ENCODE results near the gene PCDHA5. TPM values are rescaled to one million over a fixed set of nuclear protein-coding genes. Genes with fewer than 3 reads are reported as not detected.

PCDHA5 gene
- total RNA-seq, 3 donors from 2014 or later: 0.10 to 0.35 (median 0.26) TPM

DNA sequence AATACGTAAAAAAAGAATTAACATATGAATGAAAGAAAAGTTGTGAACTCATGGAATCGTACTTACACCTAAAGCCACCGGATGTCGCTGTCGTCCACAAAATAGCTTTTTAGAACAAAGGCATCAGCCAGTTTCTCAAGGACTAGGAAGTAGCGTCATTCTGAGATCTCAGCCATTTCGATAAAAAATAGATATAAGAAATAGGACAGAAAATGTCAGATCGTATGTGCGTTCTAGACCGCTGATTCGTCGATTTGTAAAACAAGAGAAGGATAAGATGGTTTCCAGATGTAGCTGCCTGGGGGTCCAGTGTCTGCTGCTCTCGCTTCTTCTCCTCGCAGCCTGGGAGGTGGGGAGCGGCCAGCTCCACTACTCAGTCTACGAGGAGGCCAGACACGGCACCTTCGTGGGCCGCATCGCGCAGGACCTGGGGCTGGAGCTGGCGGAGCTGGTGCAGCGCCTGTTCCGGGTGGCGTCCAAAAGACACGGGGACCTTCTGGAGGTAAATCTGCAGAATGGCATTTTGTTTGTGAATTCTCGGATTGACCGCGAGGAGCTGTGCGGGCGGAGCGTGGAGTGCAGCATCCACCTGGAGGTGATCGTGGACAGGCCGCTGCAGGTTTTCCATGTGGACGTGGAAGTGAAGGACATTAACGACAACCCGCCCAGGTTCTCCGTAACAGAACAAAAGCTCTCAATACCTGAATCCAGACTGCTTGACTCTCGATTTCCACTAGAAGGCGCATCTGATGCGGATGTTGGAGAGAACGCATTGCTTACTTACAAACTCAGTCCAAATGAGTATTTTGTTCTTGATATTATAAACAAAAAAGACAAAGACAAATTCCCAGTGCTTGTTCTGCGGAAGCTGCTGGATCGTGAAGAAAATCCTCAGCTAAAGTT, 34.6 kb downstream of the PCDHA5 start, which contains the start of gene PCDHA10:
PCDHA10 (plus strand) TSS at position 126 of the 903 bp plus-strand sequence; CDS start at position 278, 152 bp downstream.
- no peak for ATAC-seq

GRCh38 chr5:140857177-140857986, 36.0 kb downstream of the PCDHA5 start:
- no peak for TF ChIP-seq CTCF (IDR thresholded peaks at IDR 0.05)
- Histone ChIP-seq H3K36me3 (ENCODE audit: low read depth) (no peaks in the 10 kb centered on the region), H3K9me3 (peaks cover 41% of the 10 kb centered on the region), H3K4me3 (no peak overlapping the region), H3K4me1 (ENCODE audit: low read depth) (no peaks in the 10 kb centered on the region)
- ATAC-seq: no peak
- no peak for DNase-seq
- intact Hi-C loops (cut with DNase I, micrococcal nuclease): no loop called here

More for the DNA sequence above, 34.6 kb downstream of the PCDHA5 start, which contains the start of gene PCDHA10:
- peak in 1 of 3 donors; percentile 28 for DNase-seq
- intact Hi-C loops (cut with DNase I, micrococcal nuclease): no loop called here
- no peak for TF ChIP-seq CTCF (IDR thresholded peaks at IDR 0.05)
- Histone ChIP-seq H3K4me1 (ENCODE audit: low read depth) (no peaks in the 10 kb centered on the region), H3K36me3 (ENCODE audit: low read depth) (no peaks in the 10 kb centered on the region), H3K4me3 (no peak within 1 kb of the TSS), H3K9me3 (peaks cover 29% of the 10 kb centered on the region)

- DNase-seq (no peak), ATAC-seq (no peak)
- intact Hi-C loops (cut with DNase I, micrococcal nuclease): no loop called here
- Histone ChIP-seq H3K36me3 (ENCODE audit: low read depth) (no peaks in the 10 kb centered on the region), H3K9me3 (peaks cover 45% of the 10 kb centered on the region), H3K4me3 (no peak overlapping the region), H3K4me1 (ENCODE audit: low read depth) (no peaks in the 10 kb centered on the region)
- no peak for TF ChIP-seq CTCF (IDR thresholded peaks at IDR 0.05)
Observed at GRCh38 chr5:140857987-140858240, 36.5 kb downstream of the PCDHA5 start.

- DNase-seq (no peak), ATAC-seq (no peak)
- intact Hi-C loops (cut with DNase I, micrococcal nuclease): no loop called here
- H3K4me3 ChIP-seq: no peak overlapping the region
- TF ChIP-seq CTCF (IDR thresholded peaks at IDR 0.05): no peak
- no peaks in the 10 kb centered on the region for H3K4me1 ChIP-seq (ENCODE audit: low read depth)
- peaks cover 38% of the 10 kb centered on the region for H3K9me3 ChIP-seq
- H3K36me3 ChIP-seq (ENCODE audit: low read depth): no peaks in the 10 kb centered on the region
Observed at GRCh38 chr5:140862441-140863295, 41.3 kb downstream of the PCDHA5 start.
